Measurements from ENCODE around the gene ENTPD8.

- no peak for TF ChIP-seq CTCF (IDR thresholded peaks at IDR 0.05)
- TF ChIP-seq POLR2A (IDR thresholded peaks at IDR 0.05): no peak
Observed at GRCh38 chr9:137478613-137478961, 37.4 kb upstream of the ENTPD8 start.

Data from uterus (tissue), 2 donors.